ENCODE results near the gene IFIT2.

IFIT2 gene

GRCh38 chr10:89338713-89339112 lies 36.9 kb downstream of the IFIT2 start:
- no peak for DNase-seq

- no peak for DNase-seq
Observed at GRCh38 chr10:89339875-89340274, 38.0 kb downstream of the IFIT2 start.

- no peak for DNase-seq
Observed at GRCh38 chr10:89341649-89342048, 39.8 kb downstream of the IFIT2 start.

- peak in 53 of 56 donors; percentile 23 to 91 (median 76) for DNase-seq
Observed at GRCh38 chr10:89342206-89342958, 40.5 kb downstream of the IFIT2 start.

GRCh38 chr10:89343089-89343767 lies 41.4 kb downstream of the IFIT2 start:
- DNase-seq: no peak

GRCh38 chr10:89344156-89344555 lies 42.3 kb downstream of the IFIT2 start:
- no peak for DNase-seq

GRCh38 chr10:89345367-89346000 lies 43.6 kb downstream of the IFIT2 start:
- no peak for DNase-seq

- DNase-seq: no peak
Observed at GRCh38 chr10:89346405-89347254, 44.8 kb downstream of the IFIT2 start.

GRCh38 chr10:89347701-89348457 lies 46.0 kb downstream of the IFIT2 start:
- peak in 12 of 56 donors; percentile 16 to 52 (median 36) for DNase-seq

GRCh38 chr10:89348481-89348880 lies 46.6 kb downstream of the IFIT2 start:
- DNase-seq: no peak

- no peak for DNase-seq
Observed at GRCh38 chr10:89348975-89349374, 47.1 kb downstream of the IFIT2 start.

GRCh38 chr10:89350631-89351315 lies 48.9 kb downstream of the IFIT2 start:
- peak in 2 of 56 donors; percentile 11 to 28 for DNase-seq

- DNase-seq: no peak
Observed at GRCh38 chr10:89351412-89351779, 49.5 kb downstream of the IFIT2 start.

GRCh38 chr10:89351780-89352597 lies 50.1 kb downstream of the IFIT2 start:
- peak in 1 of 56 donors; percentile 12 for DNase-seq

GRCh38 chr10:89352802-89353201 lies 51.0 kb downstream of the IFIT2 start:
- no peak for DNase-seq

- no peak for DNase-seq
Observed at GRCh38 chr10:89355394-89355931, 53.6 kb downstream of the IFIT2 start.

GRCh38 chr10:89357096-89357495 lies 55.2 kb downstream of the IFIT2 start:
- DNase-seq: no peak

- DNase-seq: no peak
Observed at GRCh38 chr10:89357975-89358374, 56.1 kb downstream of the IFIT2 start.

Data from nucleus accumbens (tissue), 56 donors.